HFF-Myc (cell line): Measurements from ENCODE around the gene NCKAP5.
"Not testable (repeated sequence)": the region's sequence is repeated elsewhere in the genome, so short reads cannot be mapped to it uniquely, and the experiment has no call there.

Experiments used
- DNase-seq: peaks from one replicate; pipeline ENCODE4 v3.0.0-alpha.2; 2011; ENCODE audit warnings: low read depth; ENCODE audit errors: extremely low read depth
- H3K4me3 ChIP-seq: replicated peaks from 2 replicates; pipeline ENCODE4 v1.5.1; 2011; ENCODE audit warnings: low read depth, mild to moderate bottlenecking, control low read depth, low read length
- CTCF ChIP-seq: IDR thresholded peaks from 2 replicates; pipeline ENCODE4 v1.5.1; 2012; ENCODE audit warnings: mild to moderate bottlenecking, low read depth, low read length, control low read depth; ENCODE audit errors: missing control alignments

NCKAP5 gene

GRCh38 chr2:133526530-133527300 lies 41.5 kb downstream of the NCKAP5 start:
- no peak for TF ChIP-seq CTCF
- DNase-seq: no peak
- H3K4me3 ChIP-seq: no peak overlapping the region

GRCh38 chr2:133525613-133526529 lies 42.4 kb downstream of the NCKAP5 start:
- TF ChIP-seq CTCF: no peak
- no peak overlapping the region for H3K4me3 ChIP-seq
- no peak for DNase-seq

GRCh38 chr2:133525090-133525489 lies 43.2 kb downstream of the NCKAP5 start:
- DNase-seq: no peak
- no peak overlapping the region for H3K4me3 ChIP-seq
- TF ChIP-seq CTCF: no peak

GRCh38 chr2:133523406-133523805 lies 44.9 kb downstream of the NCKAP5 start:
- TF ChIP-seq CTCF: no peak
- no peak for DNase-seq
- H3K4me3 ChIP-seq: no peak overlapping the region

GRCh38 chr2:133522204-133522603 lies 46.1 kb downstream of the NCKAP5 start:
- DNase-seq: no peak
- TF ChIP-seq CTCF: no peak
- no peak overlapping the region for H3K4me3 ChIP-seq

- TF ChIP-seq CTCF: no peak
- DNase-seq: no peak
- no peak overlapping the region for H3K4me3 ChIP-seq
These were observed 47.0 kb downstream of the NCKAP5 start for GRCh38 chr2:133521146-133521745.

GRCh38 chr2:133519677-133520076 lies 48.6 kb downstream of the NCKAP5 start:
- not testable (repeated sequence) for DNase-seq, H3K4me3 ChIP-seq
